Measurements from ENCODE around the gene SPC24.
"Not testable (repeated sequence)": the region's sequence is repeated elsewhere in the genome, so short reads cannot be mapped to it uniquely, and the experiment has no call there.

SPC24 gene

GRCh38 chr19:11140896-11141295 lies 14.7 kb downstream of the SPC24 start:
- H3K27me3 ChIP-seq (ENCODE audit: insufficient read depth, low read depth, severe bottlenecking): no peaks in the 10 kb centered on the region
- DNase-seq: no peak
- TF ChIP-seq CTCF (IDR thresholded peaks at IDR 0.05; ENCODE audit: low read depth, low read length): no peak
- no peak overlapping the region for H3K27ac ChIP-seq
- H3K4me3 ChIP-seq (ENCODE audit: low read depth, low read length): no peak overlapping the region
- peaks cover 17% of the 10 kb centered on the region for H3K36me3 ChIP-seq
- H3K9me3 ChIP-seq (ENCODE audit: severe bottlenecking): no peaks in the 10 kb centered on the region

GRCh38 chr19:11140023-11140538 lies 15.5 kb downstream of the SPC24 start:
- peak overlapping the region; percentile 68 for H3K27ac ChIP-seq
- not testable (repeated sequence) for H3K27me3 ChIP-seq (ENCODE audit: insufficient read depth, low read depth, severe bottlenecking); H3K9me3 ChIP-seq (ENCODE audit: severe bottlenecking); H3K4me3 ChIP-seq (ENCODE audit: low read depth, low read length); DNase-seq; H3K36me3 ChIP-seq

DNA sequence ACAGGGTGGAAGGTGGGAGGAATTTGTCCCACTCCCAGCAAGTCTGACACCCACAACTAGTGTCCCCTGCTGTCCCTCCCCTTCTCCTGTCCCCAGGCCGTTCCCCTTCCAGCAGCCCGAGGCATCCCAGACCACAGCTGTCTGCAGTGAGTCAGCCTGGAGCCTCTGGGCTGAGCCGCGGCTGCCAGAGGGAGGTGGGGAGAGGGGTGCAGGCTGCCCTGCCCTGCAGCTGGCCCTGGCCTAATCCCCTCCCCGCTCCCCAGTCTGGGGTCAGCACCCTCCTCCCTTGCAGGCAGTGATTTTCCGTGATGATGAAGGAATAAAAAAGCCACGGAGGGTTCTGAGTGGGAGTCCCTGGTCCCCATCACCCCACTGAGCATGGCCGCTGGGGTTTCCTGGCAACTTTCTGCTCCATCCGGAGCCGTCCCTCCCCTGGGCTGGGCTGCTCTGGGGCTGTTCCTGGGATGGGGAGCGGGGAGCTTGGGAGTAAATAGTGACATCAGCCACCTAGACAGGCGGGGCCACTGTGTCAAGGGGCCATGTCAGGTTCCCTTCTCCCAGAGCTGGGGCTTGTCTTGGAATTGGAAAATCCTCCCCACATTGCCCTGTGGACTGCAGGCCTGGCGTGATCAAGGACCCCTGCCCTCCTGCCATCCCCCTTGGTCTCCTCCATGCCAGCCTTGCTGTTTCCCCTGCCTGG lies 16.8 kb downstream of the SPC24 start:
- peak; percentile 78 for DNase-seq
- H3K4me3 ChIP-seq (ENCODE audit: low read depth, low read length): 0 out of 2 replicates have a peak overlapping the region, but pooled peaks have one; percentile 1
- no peak for TF ChIP-seq CTCF (IDR thresholded peaks at IDR 0.05; ENCODE audit: low read depth, low read length)
- no peaks in the 10 kb centered on the region for H3K27me3 ChIP-seq (ENCODE audit: insufficient read depth, low read depth, severe bottlenecking)
- no peaks in the 10 kb centered on the region for H3K9me3 ChIP-seq (ENCODE audit: severe bottlenecking)
- peak overlapping the region; percentile 68 for H3K27ac ChIP-seq
- H3K36me3 ChIP-seq: peaks cover 14% of the 10 kb centered on the region

DNA sequence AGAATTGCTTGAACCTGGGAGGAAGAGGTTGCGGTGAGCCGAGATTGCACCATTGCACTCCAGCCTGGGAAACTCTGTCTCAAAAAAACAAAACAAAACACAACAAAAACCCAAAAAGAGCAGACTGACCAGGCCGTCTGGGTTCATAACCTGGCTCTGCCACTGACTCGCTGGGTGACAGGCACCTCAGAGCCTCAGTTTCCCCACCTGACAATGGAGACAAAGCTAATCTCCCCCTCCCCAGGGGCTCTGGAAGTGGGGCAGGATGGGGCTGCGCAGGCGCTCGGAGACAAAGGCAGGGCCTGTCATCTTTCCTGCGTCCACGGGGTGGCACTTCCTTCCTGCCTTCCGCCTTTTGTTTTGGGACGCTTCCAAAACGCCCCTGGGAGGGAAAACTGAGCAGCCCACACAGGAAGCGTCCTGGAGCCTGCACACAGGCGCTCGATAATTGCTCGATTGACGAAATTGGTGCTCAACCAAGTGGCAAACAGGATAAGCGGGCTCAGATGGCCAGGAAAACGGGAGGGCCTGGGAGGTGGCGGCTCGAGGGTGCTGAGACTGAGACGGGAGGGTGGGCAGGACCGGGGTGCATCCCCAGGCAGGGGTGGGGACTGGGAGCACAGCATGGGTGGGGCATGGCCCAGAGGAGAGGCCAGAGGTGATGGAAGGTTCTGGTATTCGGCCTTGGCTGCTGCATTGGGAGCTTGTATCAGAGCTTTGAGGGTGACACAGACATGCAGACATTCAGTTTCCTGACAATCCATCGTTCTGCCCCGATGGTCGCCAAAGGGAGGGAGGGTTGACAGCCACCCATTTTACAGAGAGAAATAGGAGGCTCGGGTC lies 17.8 kb downstream of the SPC24 start:
- Histone ChIP-seq H3K27me3 (ENCODE audit: insufficient read depth, low read depth, severe bottlenecking) (no peaks in the 10 kb centered on the region), H3K4me3 (ENCODE audit: low read depth, low read length) (peak overlapping the region; percentile 49), H3K9me3 (ENCODE audit: severe bottlenecking) (no peaks in the 10 kb centered on the region), H3K36me3 (peaks cover 15% of the 10 kb centered on the region), H3K27ac (peak overlapping the region; percentile 68)
- peak; percentile 77 for DNase-seq
- TF ChIP-seq CTCF (IDR thresholded peaks at IDR 0.05; ENCODE audit: low read depth, low read length): peak; percentile 85

GRCh38 chr19:11136400-11137101 lies 19.0 kb downstream of the SPC24 start:
- Histone ChIP-seq H3K27me3 (ENCODE audit: insufficient read depth, low read depth, severe bottlenecking) (no peaks in the 10 kb centered on the region), H3K4me3 (ENCODE audit: low read depth, low read length) (no peak overlapping the region), H3K27ac (no peak overlapping the region), H3K36me3 (peaks cover 25% of the 10 kb centered on the region), H3K9me3 (ENCODE audit: severe bottlenecking) (no peaks in the 10 kb centered on the region)
- no peak for DNase-seq
- no peak for TF ChIP-seq CTCF (IDR thresholded peaks at IDR 0.05; ENCODE audit: low read depth, low read length)

DNA sequence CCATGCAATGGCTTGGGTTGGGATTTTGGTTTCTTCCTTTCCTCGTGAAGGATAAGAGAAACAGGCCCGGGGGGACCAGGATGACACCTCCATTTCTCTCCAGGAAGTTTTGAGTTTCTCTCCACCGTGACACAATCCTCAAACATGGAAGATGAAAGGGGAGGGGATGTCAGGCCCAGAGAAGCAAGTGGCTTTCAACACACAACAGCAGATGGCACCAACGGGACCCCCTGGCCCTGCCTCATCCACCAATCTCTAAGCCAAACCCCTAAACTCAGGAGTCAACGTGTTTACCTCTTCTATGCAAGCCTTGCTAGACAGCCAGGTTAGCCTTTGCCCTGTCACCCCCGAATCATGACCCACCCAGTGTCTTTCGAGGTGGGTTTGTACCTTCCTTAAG lies 24.1 kb downstream of the SPC24 start:
- DNase-seq: no peak
- Histone ChIP-seq H3K36me3 (peaks cover 75% of the 10 kb centered on the region), H3K9me3 (ENCODE audit: severe bottlenecking) (no peaks in the 10 kb centered on the region), H3K4me3 (ENCODE audit: low read depth, low read length) (no peak overlapping the region), H3K27me3 (ENCODE audit: insufficient read depth, low read depth, severe bottlenecking) (no peaks in the 10 kb centered on the region), H3K27ac (peak overlapping the region; percentile 40)
- TF ChIP-seq CTCF (IDR thresholded peaks at IDR 0.05; ENCODE audit: low read depth, low read length): peak; percentile 13; the same call in 1 of the 2 replicates
